NCI-H524 treated with DMSO at 0.1 percent for 48 hours (cell line): Measurements from ENCODE around the gene HTT-AS.
"Not testable (repeated sequence)": the region's sequence is repeated elsewhere in the genome, so short reads cannot be mapped to it uniquely, and the experiment has no call there.

ENCODE experiments used
- DNase-seq: peaks from one replicate; lab custom pipeline; 2025; lab: John Stamatoyannopoulos, UW

Gene HTT-AS

GRCh38 chr4:3051141-3051897, 23.0 kb downstream of the HTT-AS start:
- DNase-seq, result not testable (repeated sequence)

GRCh38 chr4:3047464-3048286, 26.7 kb downstream of the HTT-AS start:
- DNase-seq, result no peak

- DNase-seq, result no peak
Observed at GRCh38 chr4:3046623-3047022, 27.7 kb downstream of the HTT-AS start.

- DNase-seq, result no peak
Observed at GRCh38 chr4:3046162-3046561, 28.2 kb downstream of the HTT-AS start.

GRCh38 chr4:3044870-3045819, 29.2 kb downstream of the HTT-AS start:
- no peak for DNase-seq

GRCh38 chr4:3043282-3044020, 30.9 kb downstream of the HTT-AS start:
- DNase-seq, result no peak

- DNase-seq, result no peak
Observed at GRCh38 chr4:3042226-3042625, 32.1 kb downstream of the HTT-AS start.

GRCh38 chr4:3041192-3042142, 32.9 kb downstream of the HTT-AS start:
- no peak for DNase-seq

GRCh38 chr4:3040452-3041191, 33.7 kb downstream of the HTT-AS start:
- no peak for DNase-seq

- no peak for DNase-seq
Observed at GRCh38 chr4:3039706-3040366, 34.5 kb downstream of the HTT-AS start.

- DNase-seq, result no peak
Observed at GRCh38 chr4:3037957-3038461, 36.3 kb downstream of the HTT-AS start.

- no peak for DNase-seq
Observed at GRCh38 chr4:3036131-3036952, 38.0 kb downstream of the HTT-AS start.

GRCh38 chr4:3035674-3036073, 38.7 kb downstream of the HTT-AS start:
- DNase-seq, result no peak

- no peak for DNase-seq
Observed at GRCh38 chr4:3035249-3035648, 39.1 kb downstream of the HTT-AS start.

- DNase-seq, result no peak
Observed at GRCh38 chr4:3034231-3034630, 40.1 kb downstream of the HTT-AS start.

- no peak for DNase-seq
Observed at GRCh38 chr4:3031357-3032082, 42.8 kb downstream of the HTT-AS start.
